Muscle layer of colon (tissue), 2 donors: ENCODE results near the gene TMEM72.
A peak's percentile ranks its signal among the peaks of the same experiment; 100 is the strongest.

ENCODE experiments used
- H3K27ac ChIP-seq: one replicate; pipeline ENCODE4 v1.7.0; 2013; ENCODE audit warnings: low read depth, mild to moderate bottlenecking, low read length, moderate library complexity
- H3K27me3 ChIP-seq, 2 donors: one replicate each; pipeline ENCODE4 v1.7.0; 2013; ENCODE audit warnings: low read length in 2 of 2, mild to moderate bottlenecking in 2 of 2; ENCODE audit not compliant: insufficient read depth in 2 of 2, control insufficient read depth in 1 of 2
- H3K36me3 ChIP-seq: one replicate; pipeline ENCODE4 v1.7.0; 2013; ENCODE audit warnings: mild to moderate bottlenecking, low read length; ENCODE audit not compliant: insufficient read depth
- H3K4me1 ChIP-seq: one replicate; pipeline ENCODE4 v1.7.0; 2013; ENCODE audit warnings: mild to moderate bottlenecking, low read length; ENCODE audit not compliant: insufficient read depth
- H3K4me3 ChIP-seq, 2 donors: one replicate each; pipeline ENCODE4 v1.7.0; 2013; ENCODE audit warnings: low read length in 2 of 2, low read depth in 1 of 2, mild to moderate bottlenecking in 1 of 2, moderate library complexity in 1 of 2
- H3K9ac ChIP-seq: one replicate; pipeline ENCODE4 v1.7.0; 2013; ENCODE audit warnings: low read length
- H3K9me3 ChIP-seq: one replicate; pipeline ENCODE4 v1.7.0; 2013; ENCODE audit warnings: mild to moderate bottlenecking, low read length
- donor health status: abdominal sarcoma.
- donor health status: Adenocarcinoma of cecum.

TMEM72 gene

DNA sequence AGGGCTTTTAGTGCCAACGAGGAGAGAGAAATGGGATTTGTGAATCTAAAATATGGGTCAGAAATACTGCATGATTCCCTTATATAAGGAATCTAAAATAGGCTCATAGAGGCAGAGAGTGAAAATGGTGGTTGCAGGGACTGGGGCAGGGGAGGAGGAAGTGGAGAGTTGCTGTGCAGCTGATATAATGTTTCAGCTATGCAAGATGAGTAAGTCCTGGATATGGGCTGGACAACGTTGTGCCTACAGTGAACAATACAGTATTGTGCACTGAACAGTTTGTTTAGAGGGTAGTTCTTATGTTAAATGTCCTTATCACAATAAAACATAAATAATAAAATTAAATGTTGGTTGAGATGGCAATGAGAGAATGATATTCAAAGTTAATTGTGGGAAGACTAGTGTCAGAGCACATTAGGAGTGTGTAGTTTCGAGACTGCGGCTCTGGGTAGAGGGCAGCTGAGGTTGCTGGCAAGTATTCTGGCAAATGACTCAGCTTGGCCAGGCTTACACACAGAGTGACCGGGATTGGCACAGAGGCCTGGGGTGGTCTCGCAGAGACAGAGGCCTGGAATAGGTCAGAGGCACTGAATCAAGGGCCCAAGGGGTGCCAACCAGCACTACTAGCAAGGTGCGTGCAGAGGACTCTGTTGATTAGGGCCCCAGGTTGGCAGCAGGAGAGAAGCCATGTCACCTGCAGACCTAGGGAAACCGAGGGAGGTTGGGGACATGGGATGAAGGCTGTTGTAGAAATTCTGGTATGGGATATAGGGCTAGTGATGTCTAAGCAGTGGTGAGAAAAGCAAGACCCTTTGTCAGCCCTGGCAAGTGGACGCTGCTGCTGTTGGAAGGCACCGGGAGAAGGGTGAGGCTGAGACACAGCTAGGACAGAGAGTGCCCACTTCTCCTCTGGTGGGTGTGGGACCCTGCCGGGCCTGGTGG is 70.3 kb downstream of the TMEM72 start:
- peaks cover 65% of the 10 kb centered on the region for H3K4me1 ChIP-seq
- H3K9me3 ChIP-seq: no peaks in the 10 kb centered on the region
- H3K36me3 ChIP-seq: peaks cover 16% of the 10 kb centered on the region
- H3K27ac ChIP-seq: peak overlapping the region; percentile 75
- H3K4me3 ChIP-seq: peak overlapping the region in 1 of 2 donors; percentile 18
- no peak overlapping the region for H3K9ac ChIP-seq
- no peaks in the 10 kb centered on the region for H3K27me3 ChIP-seq

DNA sequence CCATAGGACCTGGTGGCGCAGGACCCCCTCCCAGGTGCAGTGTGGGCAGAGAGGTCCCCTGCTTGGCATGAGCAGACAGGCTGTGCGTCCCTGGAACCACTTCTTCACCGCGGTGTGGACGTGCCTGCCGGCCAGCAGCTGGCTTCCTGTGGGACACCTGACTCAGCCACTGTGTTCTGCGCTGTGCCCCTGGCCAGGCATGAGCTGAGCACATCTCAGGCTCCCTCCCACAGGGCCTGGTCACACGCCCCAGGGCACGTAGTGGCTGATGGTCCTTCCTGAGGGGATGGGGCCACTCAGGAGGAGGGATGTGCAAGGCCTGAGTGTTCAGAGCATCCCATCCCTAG is 71.0 kb downstream of the TMEM72 start:
- no peaks in the 10 kb centered on the region for H3K9me3 ChIP-seq
- no peaks in the 10 kb centered on the region for H3K27me3 ChIP-seq
- no peak overlapping the region for H3K9ac ChIP-seq
- H3K36me3 ChIP-seq: peaks cover 10% of the 10 kb centered on the region
- H3K27ac ChIP-seq: peak overlapping the region; percentile 75
- peaks cover 59% of the 10 kb centered on the region for H3K4me1 ChIP-seq
- H3K4me3 ChIP-seq: no peak overlapping the region

DNA sequence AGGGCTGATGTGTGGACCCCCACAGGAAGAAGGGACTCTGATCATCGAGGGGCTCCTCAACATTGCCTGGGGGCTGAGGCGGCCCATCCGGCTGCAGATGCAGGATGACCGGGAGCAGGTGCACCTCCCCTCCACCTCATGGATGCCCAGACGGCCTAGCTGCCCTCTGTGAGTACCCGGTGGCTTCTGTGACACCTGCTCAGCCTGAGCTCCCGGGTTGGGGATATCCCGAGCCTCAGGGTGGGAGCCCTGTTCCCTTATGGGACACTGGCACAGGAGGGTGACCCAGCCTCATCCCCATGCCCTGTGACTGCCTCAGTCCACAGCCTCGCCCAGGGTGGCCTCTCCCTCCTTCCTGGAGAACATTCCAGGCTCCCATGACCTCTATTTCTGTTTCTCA is 71.4 kb downstream of the TMEM72 start:
- peaks cover 7% of the 10 kb centered on the region for H3K36me3 ChIP-seq
- peaks cover 55% of the 10 kb centered on the region for H3K4me1 ChIP-seq
- no peak overlapping the region for H3K4me3 ChIP-seq
- no peaks in the 10 kb centered on the region for H3K9me3 ChIP-seq
- no peak overlapping the region for H3K9ac ChIP-seq
- H3K27ac ChIP-seq: no peak overlapping the region
- H3K27me3 ChIP-seq: no peaks in the 10 kb centered on the region

DNA sequence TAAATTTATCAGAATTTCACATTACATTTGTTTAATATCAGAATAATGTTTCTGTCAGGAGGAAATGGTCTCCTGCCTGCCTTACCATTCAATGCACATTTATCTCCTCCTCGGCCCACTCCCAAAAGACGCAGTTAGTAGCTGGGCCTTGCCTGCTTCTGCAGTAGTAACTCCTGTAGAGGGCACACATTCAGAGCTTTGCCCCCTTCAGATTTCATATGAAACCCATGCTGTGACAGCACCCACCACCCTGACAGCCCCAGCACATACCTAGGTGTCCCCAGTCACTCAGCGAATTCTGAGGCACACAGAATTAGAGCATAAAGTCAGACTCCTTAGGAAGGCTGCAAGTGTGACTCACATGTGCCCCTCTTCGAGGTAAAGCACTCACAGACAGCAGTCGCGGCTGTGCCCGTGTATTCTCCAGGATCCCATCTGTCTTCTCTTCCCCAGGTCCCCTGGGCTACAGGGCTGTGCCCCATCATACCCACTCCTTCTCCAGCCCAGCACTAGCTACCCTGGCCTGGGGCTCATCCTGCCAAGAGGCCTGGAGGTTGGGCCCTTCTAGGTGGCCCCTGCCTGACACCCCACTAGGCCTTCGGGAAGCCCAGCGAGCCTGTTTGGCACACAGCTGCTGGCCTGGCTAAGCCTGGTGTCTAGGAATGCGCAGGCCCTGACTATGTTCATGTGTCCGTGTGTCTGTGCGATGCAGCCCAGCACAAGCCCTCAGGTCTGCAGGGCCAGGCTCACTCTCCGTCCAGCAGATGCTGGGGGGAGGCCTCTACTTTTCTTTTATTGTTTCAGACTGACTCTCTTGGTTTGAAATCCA is 72.1 kb downstream of the TMEM72 start:
- no peak overlapping the region for H3K9ac ChIP-seq
- H3K27me3 ChIP-seq: no peaks in the 10 kb centered on the region
- H3K36me3 ChIP-seq: peaks cover 7% of the 10 kb centered on the region
- H3K27ac ChIP-seq: no peak overlapping the region
- no peaks in the 10 kb centered on the region for H3K9me3 ChIP-seq
- no peak overlapping the region for H3K4me3 ChIP-seq
- H3K4me1 ChIP-seq: peaks cover 47% of the 10 kb centered on the region

DNA sequence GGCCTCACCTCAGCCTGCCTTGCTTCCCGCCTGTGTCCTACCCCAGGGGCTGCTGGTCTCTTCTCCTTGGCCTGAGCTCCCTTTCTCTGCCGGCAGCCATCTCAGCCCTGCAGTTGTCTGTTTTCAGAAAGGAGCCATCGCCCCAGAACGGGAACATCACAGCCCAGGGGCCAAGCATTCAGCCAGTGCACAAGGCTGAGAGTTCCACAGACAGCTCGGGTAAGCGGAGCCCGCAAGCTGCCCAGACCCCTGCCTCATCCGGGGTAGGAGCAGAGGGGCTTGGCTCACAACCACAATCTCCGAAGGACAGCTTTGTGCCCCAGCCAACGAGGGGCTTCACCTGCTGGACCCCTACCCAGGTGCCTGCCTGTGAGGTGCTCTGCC is 72.8 kb downstream of the TMEM72 start:
- H3K4me3 ChIP-seq: no peak overlapping the region
- H3K27me3 ChIP-seq: no peaks in the 10 kb centered on the region
- peaks cover 41% of the 10 kb centered on the region for H3K4me1 ChIP-seq
- no peak overlapping the region for H3K9ac ChIP-seq
- no peaks in the 10 kb centered on the region for H3K9me3 ChIP-seq
- H3K27ac ChIP-seq: no peak overlapping the region
- H3K36me3 ChIP-seq: peaks cover 7% of the 10 kb centered on the region

DNA sequence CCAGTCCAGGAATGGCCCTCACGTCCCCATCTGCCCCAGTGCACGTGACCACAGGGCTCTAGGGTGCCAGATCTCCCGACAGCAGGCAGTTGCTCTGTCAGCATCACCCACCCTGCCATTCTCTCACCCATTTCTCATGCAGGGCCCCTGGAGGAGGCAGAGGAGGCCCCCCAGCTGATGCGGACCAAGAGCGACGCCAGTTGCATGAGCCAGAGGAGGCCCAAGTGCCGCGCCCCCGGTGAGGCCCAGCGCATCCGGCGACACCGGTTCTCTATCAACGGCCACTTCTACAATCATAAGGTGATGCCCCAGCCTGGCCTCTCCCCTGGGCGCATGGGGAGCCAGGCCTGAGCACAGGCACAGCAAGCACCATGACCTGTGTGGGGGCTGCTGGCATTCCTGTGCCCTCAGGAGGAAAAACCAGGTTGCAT is 73.5 kb downstream of the TMEM72 start:
- no peaks in the 10 kb centered on the region for H3K27me3 ChIP-seq

DNA sequence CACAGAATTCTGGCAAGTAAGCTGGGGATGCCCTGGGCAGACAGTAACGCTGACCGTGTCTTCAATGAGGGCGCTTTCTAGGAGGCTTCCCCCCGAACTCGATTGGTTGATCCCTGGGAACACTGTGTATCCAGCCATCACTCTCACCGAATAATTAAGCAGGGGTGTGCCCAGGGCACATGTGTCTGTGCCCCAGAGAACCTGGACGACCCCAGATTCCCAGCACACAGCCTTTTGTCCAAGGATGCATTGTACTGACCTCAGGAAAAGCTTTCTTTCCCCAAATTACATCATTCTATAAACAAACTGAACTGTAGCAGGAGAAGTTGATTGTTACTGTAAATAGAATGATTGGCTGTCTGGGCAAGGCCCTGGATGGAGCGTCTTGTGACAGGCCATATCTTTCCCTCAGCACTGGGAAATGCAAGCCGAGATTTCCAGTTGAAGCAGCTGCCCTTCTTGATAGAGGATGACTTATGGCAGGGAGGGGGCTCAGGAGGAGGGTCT is 74.1 kb downstream of the TMEM72 start:
- Histone ChIP-seq H3K36me3 (peaks cover 19% of the 10 kb centered on the region), H3K4me3 (no peak overlapping the region), H3K27me3 (no peaks in the 10 kb centered on the region), H3K4me1 (peaks cover 28% of the 10 kb centered on the region), H3K27ac (no peak overlapping the region), H3K9ac (no peak overlapping the region), H3K9me3 (no peaks in the 10 kb centered on the region)

More for the DNA sequence above, 73.5 kb downstream of the TMEM72 start:
- Histone ChIP-seq H3K4me3 (no peak overlapping the region), H3K27ac (no peak overlapping the region), H3K36me3 (peaks cover 13% of the 10 kb centered on the region), H3K4me1 (peaks cover 33% of the 10 kb centered on the region), H3K9me3 (no peaks in the 10 kb centered on the region), H3K9ac (no peak overlapping the region)

DNA sequence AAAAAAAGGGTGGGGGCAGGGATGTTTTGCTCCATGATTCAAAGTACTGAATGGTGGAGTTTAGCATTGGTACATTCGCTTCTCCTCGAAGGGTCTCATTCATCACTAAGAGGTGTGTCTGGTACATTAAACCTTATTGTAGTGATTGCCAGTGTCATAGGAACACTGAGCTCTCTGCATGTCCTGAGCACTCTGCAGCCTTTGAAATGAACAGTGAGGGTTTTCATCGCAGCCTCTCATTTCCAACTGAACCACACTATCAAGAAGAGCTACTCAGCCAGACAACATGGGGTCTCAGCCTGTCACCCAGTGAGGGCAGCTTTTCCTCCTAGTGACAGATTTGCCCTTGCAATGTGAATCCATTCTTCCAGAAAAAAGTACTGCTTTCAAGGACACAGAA is 75.0 kb downstream of the TMEM72 start:
- Histone ChIP-seq H3K4me3 (no peak overlapping the region), H3K27ac (peak overlapping the region; percentile 63), H3K9me3 (no peaks in the 10 kb centered on the region), H3K4me1 (peaks cover 18% of the 10 kb centered on the region), H3K9ac (no peak overlapping the region), H3K36me3 (peaks cover 25% of the 10 kb centered on the region), H3K27me3 (no peaks in the 10 kb centered on the region)
